Memory B cell (primary cell): Measurements from ENCODE around the gene ARHGAP21.
"Not testable (repeated sequence)": the region's sequence is repeated elsewhere in the genome, so short reads cannot be mapped to it uniquely, and the experiment has no call there.

Experiments
- ATAC-seq: fragments of 150-1000 bp; cut with Tn5 transposase; 2 replicates; pipeline ENCODE4 v1.10.0; 2021; ENCODE audit warnings: low read depth, mild to moderate bottlenecking, moderate library complexity
- DNase-seq, 2 donors: peaks; one replicate each; pipeline ENCODE4 v3.0.0; 2022; ENCODE audit warnings: low spot score in 2 of 2
- H3K27ac Mint-ChIP-seq: one replicate; pipeline ENCODE4 v1.8.0; 2022; ENCODE audit warnings: mild to moderate bottlenecking, moderate library complexity, mixed read lengths
- H3K27me3 Mint-ChIP-seq: one replicate; pipeline ENCODE4 v1.8.0; 2022; ENCODE audit warnings: mixed read lengths
- H3K36me3 Mint-ChIP-seq: one replicate; pipeline ENCODE4 v1.8.0; 2022; ENCODE audit warnings: mild to moderate bottlenecking, mixed read lengths
- H3K4me1 Mint-ChIP-seq: one replicate; pipeline ENCODE4 v1.8.0; 2022; ENCODE audit warnings: mixed read lengths
- H3K4me3 Mint-ChIP-seq: one replicate; pipeline ENCODE4 v1.8.0; 2022; ENCODE audit warnings: mild to moderate bottlenecking, moderate library complexity, mixed read lengths
- H3K9me3 Mint-ChIP-seq: one replicate; pipeline ENCODE4 v1.8.0; 2022; ENCODE audit warnings: mixed read lengths

ARHGAP21 gene

DNA sequence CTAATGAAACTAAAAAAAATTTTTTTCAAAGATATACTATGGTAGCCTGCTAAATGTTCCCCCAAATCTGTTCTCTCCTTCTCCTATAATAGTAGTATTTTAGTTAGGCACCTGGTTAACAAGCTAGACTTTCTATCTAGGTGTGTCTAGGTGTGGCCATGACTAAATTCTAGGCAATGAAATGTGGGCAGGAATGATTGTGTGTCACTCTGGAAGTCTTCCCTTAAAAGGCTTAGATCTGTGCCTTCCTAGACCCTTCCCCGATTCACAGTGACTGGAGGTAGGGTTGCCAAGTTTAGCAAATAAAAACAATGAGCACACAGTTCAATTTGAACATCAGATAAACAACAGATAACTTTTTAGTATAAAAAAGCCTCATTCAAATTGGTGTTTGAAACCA lies 8.3 kb upstream of the ARHGAP21 start:
- Mint-ChIP-seq H3K4me1 (no peaks in the 10 kb centered on the region), H3K36me3 (no peaks in the 10 kb centered on the region), H3K4me3 (no peak overlapping the region), H3K27me3 (peaks cover 1% of the 10 kb centered on the region), H3K9me3 (no peaks in the 10 kb centered on the region), H3K27ac (no peak overlapping the region)
- no peak for ATAC-seq
- no peak for DNase-seq

DNA sequence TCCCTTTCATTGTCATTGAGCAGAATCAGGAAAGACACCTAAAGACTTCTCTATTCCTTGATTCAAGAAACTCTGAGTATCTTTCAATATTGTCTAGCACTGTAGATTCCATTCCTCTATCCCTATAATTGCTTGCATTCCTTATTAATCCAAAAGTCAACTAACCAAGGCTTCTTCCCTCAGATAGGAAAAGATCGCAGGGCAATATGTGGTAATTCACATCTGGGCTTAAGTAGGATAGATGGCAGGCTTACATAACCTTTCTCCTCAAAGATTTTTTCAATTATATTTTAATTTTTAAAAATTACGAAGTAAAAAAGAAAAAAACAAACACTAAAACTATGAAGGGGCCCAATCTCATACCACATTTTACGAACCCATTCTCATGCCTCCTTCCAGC lies 7.1 kb upstream of the ARHGAP21 start:
- Mint-ChIP-seq H3K27ac (no peak overlapping the region), H3K36me3 (no peaks in the 10 kb centered on the region), H3K27me3 (no peaks in the 10 kb centered on the region), H3K4me1 (no peaks in the 10 kb centered on the region), H3K4me3 (no peak overlapping the region), H3K9me3 (no peaks in the 10 kb centered on the region)
- ATAC-seq (no peak), DNase-seq (no peak)

DNA sequence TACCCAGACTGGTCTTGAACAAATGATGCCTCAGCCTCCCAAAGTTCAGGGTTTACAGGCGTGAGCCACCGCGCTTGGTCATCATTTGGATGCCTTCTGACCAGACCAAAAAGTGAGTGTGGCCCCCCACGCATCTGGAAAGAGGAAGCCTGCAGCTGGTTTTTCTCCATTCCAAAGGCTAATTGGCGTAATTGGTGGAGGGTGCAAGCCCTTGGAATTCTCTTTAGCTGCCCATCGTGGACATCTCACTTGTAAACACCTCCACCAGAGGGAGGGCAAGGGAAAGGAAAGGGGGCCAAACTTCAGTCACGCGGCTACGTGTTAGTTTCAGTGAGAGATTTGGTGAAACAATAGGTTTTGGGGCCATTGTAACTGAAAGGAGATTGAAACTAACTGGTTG lies 4.1 kb upstream of the ARHGAP21 start:
- ATAC-seq = no peak
- Mint-ChIP-seq H3K27me3 (no peaks in the 10 kb centered on the region), H3K4me1 (peaks cover 3% of the 10 kb centered on the region)

DNA sequence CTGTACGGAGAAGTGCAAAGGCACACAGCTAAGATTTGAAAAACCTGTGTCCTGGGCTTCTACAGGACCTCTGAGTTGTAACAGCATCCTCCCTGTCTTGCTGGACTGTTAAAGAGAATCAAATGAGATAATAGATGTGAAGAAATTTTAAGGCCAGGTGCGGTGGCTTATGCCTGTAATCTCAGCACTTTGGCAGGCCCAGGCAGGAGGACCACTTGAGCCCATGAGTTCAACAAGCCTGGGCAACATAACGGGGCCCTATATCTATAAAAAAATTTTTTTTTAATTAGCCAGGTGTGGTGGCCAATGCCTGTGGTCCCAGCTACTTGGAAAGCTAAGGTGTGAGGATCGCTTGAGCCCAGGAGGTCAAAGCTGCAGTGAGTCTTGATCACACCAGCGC lies 2.9 kb upstream of the ARHGAP21 start:
- Mint-ChIP-seq H3K27me3 (no peaks in the 10 kb centered on the region), H3K27ac (no peak overlapping the region), H3K4me1 (peaks cover 6% of the 10 kb centered on the region), H3K9me3 (no peaks in the 10 kb centered on the region), H3K36me3 (no peaks in the 10 kb centered on the region), H3K4me3 (no peak overlapping the region)
- DNase-seq = no peak
- no peak for ATAC-seq

More for the DNA sequence above, 4.1 kb upstream of the ARHGAP21 start:
- no peak for DNase-seq
- Mint-ChIP-seq H3K27ac (no peak overlapping the region), H3K9me3 (no peaks in the 10 kb centered on the region), H3K36me3 (no peaks in the 10 kb centered on the region), H3K4me3 (no peak overlapping the region)

DNA sequence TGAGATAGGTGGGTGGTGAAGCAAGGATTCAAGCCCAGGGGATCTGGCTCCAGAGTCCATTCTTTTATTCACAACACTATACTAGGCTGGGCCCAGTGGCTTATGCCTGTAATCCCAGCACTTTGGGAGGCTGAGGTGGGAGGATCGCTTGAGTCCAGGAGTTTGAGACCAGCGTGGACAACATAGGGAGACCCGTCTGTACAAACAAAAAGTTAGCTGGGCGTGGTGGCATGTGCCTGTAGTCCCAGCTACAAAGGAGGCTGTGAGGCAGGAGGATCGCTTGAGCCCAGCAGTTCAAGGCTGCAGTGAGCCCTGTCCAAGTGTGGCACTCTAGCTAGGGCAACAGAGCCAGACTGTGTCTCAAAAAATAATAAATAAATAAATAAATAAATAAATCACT lies 2.3 kb upstream of the ARHGAP21 start:
- not testable (repeated sequence) for H3K36me3 Mint-ChIP-seq, ATAC-seq, H3K27ac Mint-ChIP-seq, H3K4me3 Mint-ChIP-seq, DNase-seq, H3K4me1 Mint-ChIP-seq, H3K9me3 Mint-ChIP-seq, H3K27me3 Mint-ChIP-seq

DNA sequence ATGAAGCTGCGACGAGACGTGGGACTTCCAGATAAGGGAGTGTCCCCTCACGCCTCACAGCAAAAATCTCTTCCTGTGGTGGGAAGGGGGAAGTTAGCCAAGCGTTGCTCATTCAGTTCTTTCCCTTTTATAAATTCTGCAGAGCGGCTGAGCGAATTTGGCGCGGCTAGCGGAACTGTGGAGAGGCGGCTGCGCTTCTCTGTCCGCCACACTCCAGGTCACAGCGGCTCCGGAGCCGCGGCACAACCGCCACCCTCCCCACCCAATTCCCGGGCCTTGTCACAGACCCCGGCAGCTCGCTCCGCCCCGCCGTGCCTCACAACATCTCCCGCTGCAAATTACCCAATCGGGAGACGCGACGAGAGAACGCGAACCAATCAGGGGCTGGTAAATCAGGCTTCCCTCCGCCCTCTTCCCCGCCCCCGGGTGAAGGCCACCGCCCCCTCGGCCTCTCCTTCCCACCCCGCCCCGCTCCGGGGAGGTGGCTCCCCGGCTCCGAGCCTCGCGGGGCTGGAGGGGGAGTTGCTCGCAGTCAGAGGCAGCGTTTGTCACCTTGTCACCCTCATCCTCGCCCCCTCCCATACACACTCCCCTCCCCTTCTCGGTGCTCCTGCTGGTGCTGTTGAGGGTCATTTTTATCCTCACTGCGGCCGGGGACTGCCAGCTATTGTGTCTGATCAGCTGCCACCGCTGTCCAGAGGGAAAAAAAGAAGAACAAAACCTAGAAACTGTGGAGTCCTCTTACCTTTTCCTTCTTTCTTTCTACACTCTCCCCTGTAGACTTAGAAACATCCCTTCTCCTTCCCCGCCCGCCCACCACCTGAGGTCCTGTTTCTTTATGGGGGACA lies 918 bp upstream of the ARHGAP21 start:
- Mint-ChIP-seq H3K9me3 (no peaks in the 10 kb centered on the region), H3K36me3 (no peaks in the 10 kb centered on the region), H3K27me3 (no peaks in the 10 kb centered on the region), H3K4me3 (peak overlapping the region; percentile 90), H3K4me1 (peaks cover 8% of the 10 kb centered on the region), H3K27ac (peak overlapping the region; percentile 87)
- peak; percentile 89 to 90 for DNase-seq
- peak; percentile 84 for ATAC-seq

DNA sequence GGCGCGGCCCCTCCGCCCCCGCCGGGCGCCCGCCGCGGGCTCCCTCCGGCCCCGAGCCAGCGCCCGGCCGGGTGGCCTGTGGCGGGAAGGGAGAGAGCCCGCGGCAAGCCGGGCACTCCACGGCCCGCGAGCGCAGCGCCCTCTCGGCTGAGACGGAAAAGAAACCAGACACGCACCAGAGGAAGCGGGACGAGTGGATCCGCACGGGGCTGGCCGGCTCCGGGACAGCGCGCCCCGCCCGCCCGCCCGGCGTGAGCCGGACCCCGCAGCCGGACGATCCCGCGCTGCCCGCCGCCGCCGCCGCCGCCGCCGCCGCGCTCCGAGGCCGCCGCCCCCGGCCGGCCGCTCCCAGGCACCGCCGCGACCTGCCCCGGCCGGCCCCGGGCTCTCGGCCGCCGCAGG lies 300 bp downstream of the ARHGAP21 start:
- Mint-ChIP-seq H3K4me1 (peaks cover 9% of the 10 kb centered on the region), H3K36me3 (no peaks in the 10 kb centered on the region), H3K4me3 (peak overlapping the region; percentile 51), H3K27ac (no peak overlapping the region), H3K27me3 (no peaks in the 10 kb centered on the region), H3K9me3 (no peaks in the 10 kb centered on the region)
- ATAC-seq = no peak
- peak; percentile 6 to 29 for DNase-seq

DNA sequence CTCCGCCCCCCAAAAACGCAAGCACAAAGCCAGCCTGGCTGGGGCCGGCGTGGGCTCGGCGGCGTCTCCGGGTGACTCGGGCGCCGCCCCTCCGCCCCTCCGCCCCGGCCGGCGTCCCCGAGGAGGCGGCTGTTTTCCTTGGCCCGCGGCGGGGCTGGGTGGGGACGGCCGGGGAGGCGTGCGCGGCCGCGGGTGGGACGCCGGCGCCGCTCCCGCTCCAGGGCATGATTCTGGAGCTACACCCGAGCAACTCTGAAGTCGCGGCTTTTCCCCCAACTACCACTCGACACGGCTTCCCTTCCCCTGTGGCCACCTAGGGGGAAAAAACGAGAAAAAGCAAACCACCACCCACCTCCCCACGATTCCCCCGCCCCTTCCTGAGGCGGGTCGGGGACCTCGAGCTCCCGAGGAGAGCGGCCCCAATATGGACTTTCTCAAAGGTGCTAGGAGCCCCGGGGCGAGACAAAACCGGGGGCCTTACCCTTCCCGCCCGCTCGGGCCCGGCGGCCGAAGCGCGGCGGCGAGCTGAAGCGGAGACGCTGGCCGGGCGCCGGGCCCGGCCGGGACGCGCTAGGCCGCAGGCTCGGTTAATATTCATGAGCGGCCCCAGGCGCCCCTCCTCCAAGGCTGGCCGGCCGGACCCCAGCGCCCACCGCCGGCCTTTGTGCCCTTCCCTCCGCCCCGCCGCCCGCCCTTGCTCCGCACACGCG lies 856 bp downstream of the ARHGAP21 start:
- Mint-ChIP-seq H3K36me3 (no peaks in the 10 kb centered on the region), H3K4me1 (peaks cover 9% of the 10 kb centered on the region), H3K4me3 (peak overlapping the region; percentile 93), H3K9me3 (no peaks in the 10 kb centered on the region), H3K27me3 (no peaks in the 10 kb centered on the region), H3K27ac (peak overlapping the region; percentile 78)
- peak; percentile 17 for ATAC-seq
- DNase-seq = peak; percentile 32 to 52

DNA sequence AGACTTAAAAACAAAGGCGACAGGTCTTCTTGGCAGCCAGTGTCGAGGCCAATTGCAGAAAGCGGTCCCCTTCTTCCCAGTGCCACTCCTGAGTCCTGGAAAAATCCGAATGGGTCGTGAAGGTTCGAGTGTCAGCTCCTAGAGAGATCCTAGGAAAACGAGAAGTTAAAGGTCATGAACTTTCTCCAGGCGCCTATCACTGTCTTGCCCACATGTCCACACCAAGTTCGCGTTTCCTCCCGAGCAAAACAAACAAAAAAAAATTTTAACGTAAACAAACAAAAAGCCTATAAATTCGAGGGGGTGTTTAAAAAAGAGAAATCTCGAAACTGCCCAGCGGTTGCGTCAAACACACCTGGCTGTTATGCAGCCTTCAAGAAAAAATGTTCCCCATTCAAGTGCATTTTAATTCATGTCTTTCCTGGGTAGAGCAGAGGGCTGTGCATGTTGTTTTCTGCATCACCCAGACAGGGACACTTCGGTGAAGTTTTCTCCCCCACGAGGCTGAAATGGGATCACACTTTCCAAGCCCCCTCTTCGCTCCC lies 1.5 kb downstream of the ARHGAP21 start:
- H3K27me3 Mint-ChIP-seq = no peaks in the 10 kb centered on the region

DNA sequence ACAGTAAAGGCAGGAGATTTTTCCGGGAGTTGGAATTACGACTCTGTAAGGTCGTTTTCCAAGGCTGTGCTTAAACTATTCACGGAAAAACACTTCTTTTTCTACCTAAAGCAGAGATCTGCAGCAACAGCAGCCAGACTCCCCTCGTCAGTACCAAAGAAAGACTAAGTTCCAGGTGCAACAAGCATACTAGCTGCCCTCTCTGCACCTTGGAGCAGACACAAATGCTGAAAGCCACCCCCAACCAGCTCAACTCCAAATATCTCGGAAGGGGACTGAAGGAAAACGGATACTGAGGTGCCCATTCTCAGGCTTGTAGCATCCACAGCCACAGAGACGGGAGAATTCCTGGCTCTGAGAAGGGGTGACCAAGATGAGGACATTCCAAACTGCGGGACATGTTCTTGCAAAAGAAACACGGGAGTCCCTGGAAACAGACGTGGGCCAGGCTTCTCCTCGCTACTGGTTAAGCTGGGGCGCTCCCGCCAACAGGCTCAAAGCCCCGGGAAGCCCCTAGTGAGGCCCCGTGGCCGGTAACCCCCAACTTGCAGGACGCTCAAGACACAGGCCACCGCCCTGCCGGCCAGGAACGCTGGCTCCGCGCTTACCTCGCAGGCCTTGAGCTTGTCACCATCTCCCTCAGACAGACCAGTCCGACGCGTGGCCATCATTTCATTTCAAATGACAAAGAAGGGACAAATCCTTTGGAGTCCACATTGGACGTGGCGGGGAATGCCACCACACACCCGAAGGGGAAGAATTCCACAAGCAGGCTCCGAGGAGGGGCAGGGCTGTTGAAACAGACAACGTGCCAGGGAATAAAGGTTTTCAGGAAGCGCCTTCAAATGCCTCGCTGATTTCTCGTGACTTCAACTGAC lies 2.2 kb downstream of the ARHGAP21 start:
- Mint-ChIP-seq H3K9me3 (no peaks in the 10 kb centered on the region), H3K36me3 (no peaks in the 10 kb centered on the region), H3K4me1 (peaks cover 9% of the 10 kb centered on the region), H3K4me3 (peak overlapping the region; percentile 85), H3K27ac (no peak overlapping the region), H3K27me3 (no peaks in the 10 kb centered on the region)
- ATAC-seq (no peak), DNase-seq (no peak)

More for the DNA sequence above, 1.5 kb downstream of the ARHGAP21 start:
- Mint-ChIP-seq H3K4me1 (peaks cover 9% of the 10 kb centered on the region), H3K36me3 (no peaks in the 10 kb centered on the region), H3K4me3 (peak overlapping the region; percentile 85), H3K27ac (peak overlapping the region; percentile 78), H3K9me3 (no peaks in the 10 kb centered on the region)
- ATAC-seq = peak; percentile 10
- DNase-seq = peak in 1 of 2 donors; percentile 14

DNA sequence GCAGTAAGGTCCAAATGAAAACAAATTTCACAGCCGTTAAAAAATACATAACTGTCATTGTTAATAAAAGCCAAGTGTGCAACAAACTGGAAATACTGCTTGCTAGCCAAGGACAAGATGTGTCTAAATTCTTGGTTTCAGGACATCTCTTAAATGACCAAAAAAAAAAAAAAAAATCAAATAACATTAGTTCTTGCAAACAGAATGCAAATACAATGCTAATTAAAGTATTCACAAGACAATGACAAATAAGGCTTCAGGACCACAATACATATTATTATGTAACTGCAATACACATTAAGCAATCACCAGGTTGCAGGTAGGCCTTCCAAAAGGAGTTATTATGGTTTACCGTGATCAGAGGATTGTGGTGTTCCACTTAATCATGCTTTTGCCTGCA lies 3.6 kb downstream of the ARHGAP21 start:
- H3K27ac Mint-ChIP-seq = no peak overlapping the region
- H3K36me3 Mint-ChIP-seq = no peaks in the 10 kb centered on the region
- H3K4me3 Mint-ChIP-seq = no peak overlapping the region
- DNase-seq (no peak), ATAC-seq (no peak)
- no peaks in the 10 kb centered on the region for H3K27me3 Mint-ChIP-seq
- H3K4me1 Mint-ChIP-seq = peaks cover 9% of the 10 kb centered on the region
- H3K9me3 Mint-ChIP-seq = no peaks in the 10 kb centered on the region

DNA sequence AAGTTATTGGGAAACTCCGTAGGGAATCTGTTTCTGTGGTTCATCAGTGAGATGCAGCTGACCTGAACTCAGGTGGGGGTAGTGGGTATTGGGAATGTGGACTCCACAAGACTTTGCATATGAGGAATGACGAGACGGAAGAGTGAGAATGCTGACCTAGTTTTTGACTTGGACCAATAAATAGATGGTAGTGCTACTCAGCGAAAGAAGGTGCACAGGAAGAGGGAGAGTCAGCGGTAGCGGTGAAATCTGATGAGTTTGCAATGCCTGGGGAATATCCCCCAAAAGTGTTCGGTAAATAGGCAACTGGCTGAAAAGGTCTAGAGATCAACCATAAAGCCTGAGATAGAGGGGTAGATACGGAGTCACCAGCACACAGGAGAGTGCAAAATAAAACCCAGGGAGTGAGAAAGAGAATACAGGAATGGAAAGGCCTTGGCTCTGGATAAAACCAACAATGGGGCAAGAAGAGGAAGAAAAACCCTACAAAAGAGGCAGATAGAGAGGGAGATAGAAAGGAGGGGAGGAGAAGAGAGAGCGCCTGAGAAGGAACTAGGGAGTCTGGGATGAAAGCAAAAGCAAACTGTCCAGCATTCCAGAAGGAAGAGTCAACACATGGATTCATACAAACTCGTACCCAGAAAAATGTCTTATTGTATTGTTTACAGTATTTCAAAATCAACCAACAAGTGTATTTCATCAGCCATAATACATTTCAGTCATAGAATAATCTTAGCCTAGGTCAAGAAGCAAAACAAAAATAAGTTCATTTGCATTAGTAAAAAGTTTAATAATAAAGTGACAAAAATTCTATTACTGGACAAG lies 5.4 kb downstream of the ARHGAP21 start:
- no peak overlapping the region for H3K27ac Mint-ChIP-seq
- H3K36me3 Mint-ChIP-seq = no peaks in the 10 kb centered on the region
- peaks cover 7% of the 10 kb centered on the region for H3K4me1 Mint-ChIP-seq
- H3K4me3 Mint-ChIP-seq = no peak overlapping the region
- H3K9me3 Mint-ChIP-seq = no peaks in the 10 kb centered on the region
- no peaks in the 10 kb centered on the region for H3K27me3 Mint-ChIP-seq
- no peak for ATAC-seq
- DNase-seq = no peak

DNA sequence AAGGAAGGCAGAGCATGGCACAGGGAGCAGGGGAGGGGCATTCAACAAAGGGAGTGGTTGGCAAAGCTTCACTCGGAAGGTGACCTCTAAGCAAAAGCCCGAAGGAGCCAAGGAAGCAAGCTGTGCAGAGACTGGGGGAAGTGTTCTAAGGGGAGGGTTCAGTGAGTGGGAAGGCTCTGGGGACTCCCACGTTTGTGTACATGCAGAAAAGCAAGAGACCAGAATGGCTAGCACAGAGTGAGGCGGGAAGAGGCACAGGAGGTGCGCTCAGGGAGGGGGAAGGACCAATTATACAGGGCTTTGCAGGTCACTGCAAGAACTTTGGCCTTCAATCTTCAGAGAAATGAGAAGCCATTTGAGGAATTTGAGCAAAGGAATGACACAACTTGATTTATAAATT lies 7.4 kb downstream of the ARHGAP21 start:
- no peaks in the 10 kb centered on the region for H3K27me3 Mint-ChIP-seq
- no peak for DNase-seq
- H3K4me1 Mint-ChIP-seq = peaks cover 5% of the 10 kb centered on the region
- no peaks in the 10 kb centered on the region for H3K9me3 Mint-ChIP-seq
- H3K4me3 Mint-ChIP-seq = no peak overlapping the region
- ATAC-seq = no peak
- no peak overlapping the region for H3K27ac Mint-ChIP-seq
- H3K36me3 Mint-ChIP-seq = peaks cover 2% of the 10 kb centered on the region
